Psoas muscle (tissue), 8 donors: Measurements from ENCODE around the gene ATG5. TPM values are rescaled to one million over a fixed set of nuclear protein-coding genes. Genes with fewer than 3 reads are reported as not detected.
A peak's percentile ranks its signal among the peaks of the same experiment; 100 is the strongest.

Source experiments
- ATAC-seq, 4 donors: fragments of 200-7000 bp; cut with Tn5 transposase; one replicate each; pipeline ENCODE4 v1.9.1; 2020; ENCODE audit warnings: moderate library complexity in 3 of 4, mild to moderate bottlenecking in 2 of 4
- DNase-seq, 2 donors: peaks; one replicate each; pipeline ENCODE4 v3.0.0-alpha.2; 2020
- H3K27ac ChIP-seq: fragments of 200-600 bp; one replicate; pipeline ENCODE4 v1.8.0; 2022
- H3K27me3 ChIP-seq, 3 donors: fragments of 200-600 bp in 1 of 3; one replicate each; pipeline versions ENCODE4 v1.6.1 to v1.8.0; 2013 to 2022; ENCODE audit warnings: low read length in 2 of 3, mild to moderate bottlenecking in 2 of 3, moderate library complexity in 1 of 3; ENCODE audit not compliant: insufficient read depth in 3 of 3
- H3K36me3 ChIP-seq, 2 donors: fragments of 200-600 bp in 1 of 2; one replicate each; pipeline versions ENCODE4 v1.6.1 to v1.8.0; 2013 to 2022; ENCODE audit warnings: low read depth in 1 of 2, mild to moderate bottlenecking in 1 of 2, moderate library complexity in 1 of 2; ENCODE audit not compliant: insufficient read depth in 1 of 2
- H3K4me1 ChIP-seq: fragments of 200-600 bp; one replicate; pipeline ENCODE4 v1.8.0; 2022
- H3K4me3 ChIP-seq: fragments of 200-600 bp; one replicate; pipeline ENCODE4 v1.8.0; 2022; ENCODE audit warnings: mild to moderate bottlenecking
- H3K9me3 ChIP-seq: fragments of 200-600 bp; one replicate; pipeline ENCODE4 v1.8.0; 2022
- WGBS, 3 donors: extraction: QIAGEN DNeasy Blood & Tissue Kit; methylation state at CpG; one replicate each; pipeline versions ENCODE4 v1.1.6 to v1.1.7; 2013; 5-methylcytosine and 5-hydroxymethylcytosine counted together
- intact Hi-C, 2 donors: fragments of 100-400 bp; cut with DNase I; formaldehyde crosslinking; loops; one replicate each; pipeline versions ENCODE4 v1.11.0 to v1.14.2; 2022
- polyA plus RNA-seq, 3 donors: library from polyadenylated mRNA; stranded (reverse); fragments of 200-250 nt; gene quantifications; one replicate each; pipeline ENCODE4 v1.2.3, GENCODE V29; 2013
- total RNA-seq, 4 donors: library from RNA; stranded (reverse); fragmentation: NEBNext Ultra II Directional in 2 of 4; extraction: Animal tissue kit (Norgen Biotek cat#: 25700) in 2 of 4; gene quantifications; one replicate each; pipeline versions ENCODE4 v1.2.1 to v1.2.4, GENCODE V29; 2021 to 2023
- TF ChIP-seq, protein P1 (sequence below): fragments of 200-600 bp; IDR thresholded peaks from one replicate; pipeline ENCODE4 v1.8.0; 2022; ENCODE audit warnings: antibody characterized with exemption
- donor health status: healthy with polysubstance abuse.
- donor health status: DM: no; HTN: no; CAD: no; lungs with moderate emphysema.
- donor health status: Bipolar disorder and iron deficiency.
- donor health status: healthy.
- donor health status: DM: yes; HTN: yes; CAD: no.
- donor health status: DM: no; HTN: no; CAD: no.
- donor health status: DM: no; HTN: no; CAD: no.
- donor health status: DM: yes; HTN: yes; CAD: no.

Gene ATG5
- total and polyA plus RNA-seq, 7 donors, result 13.5 to 35.7 (median 19.5) TPM

DNA sequence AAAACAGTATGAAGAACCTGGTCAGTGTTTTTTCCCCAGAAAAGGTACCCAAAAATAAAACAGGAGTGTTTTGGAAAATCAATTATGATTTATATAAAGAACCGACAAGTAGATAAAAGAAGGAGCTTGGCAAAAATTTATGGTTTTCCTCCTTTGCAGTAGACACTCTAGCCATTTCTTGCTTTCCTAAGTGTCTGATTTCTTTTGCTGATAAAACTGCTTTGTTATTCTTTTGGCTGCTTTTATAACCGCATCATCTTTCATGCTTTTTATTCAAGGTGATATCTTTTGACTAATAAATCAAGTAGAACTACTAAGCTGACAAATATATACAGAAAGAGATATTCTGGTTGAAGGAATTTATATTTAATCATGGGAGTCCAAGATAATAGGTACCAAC is 16.6 kb downstream of the ATG5 start:
- no peak overlapping the region for H3K4me3 ChIP-seq
- peaks cover 19% of the 10 kb centered on the region for H3K4me1 ChIP-seq
- H3K27ac ChIP-seq, result no peak overlapping the region
- intact Hi-C loops, result loop anchor here (10.0 kb wide), 2 partner anchors 224 to 824 kb away; partner anchors contain the start of gene PRDM1 (in 1 of the 2)
- TF ChIP-seq, protein P1, sequence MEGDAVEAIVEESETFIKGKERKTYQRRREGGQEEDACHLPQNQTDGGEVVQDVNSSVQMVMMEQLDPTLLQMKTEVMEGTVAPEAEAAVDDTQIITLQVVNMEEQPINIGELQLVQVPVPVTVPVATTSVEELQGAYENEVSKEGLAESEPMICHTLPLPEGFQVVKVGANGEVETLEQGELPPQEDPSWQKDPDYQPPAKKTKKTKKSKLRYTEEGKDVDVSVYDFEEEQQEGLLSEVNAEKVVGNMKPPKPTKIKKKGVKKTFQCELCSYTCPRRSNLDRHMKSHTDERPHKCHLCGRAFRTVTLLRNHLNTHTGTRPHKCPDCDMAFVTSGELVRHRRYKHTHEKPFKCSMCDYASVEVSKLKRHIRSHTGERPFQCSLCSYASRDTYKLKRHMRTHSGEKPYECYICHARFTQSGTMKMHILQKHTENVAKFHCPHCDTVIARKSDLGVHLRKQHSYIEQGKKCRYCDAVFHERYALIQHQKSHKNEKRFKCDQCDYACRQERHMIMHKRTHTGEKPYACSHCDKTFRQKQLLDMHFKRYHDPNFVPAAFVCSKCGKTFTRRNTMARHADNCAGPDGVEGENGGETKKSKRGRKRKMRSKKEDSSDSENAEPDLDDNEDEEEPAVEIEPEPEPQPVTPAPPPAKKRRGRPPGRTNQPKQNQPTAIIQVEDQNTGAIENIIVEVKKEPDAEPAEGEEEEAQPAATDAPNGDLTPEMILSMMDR, result no peak
- no peak for ATAC-seq
- WGBS, 3 donors, result 81 to 84% (median 84%) methylated on average over 2 of the region's 2 CpGs
- DNase-seq, result no peak
- H3K36me3 ChIP-seq, result peaks cover 0 to 14% of the 10 kb centered on the region in 2 donors
- no peaks in the 10 kb centered on the region for H3K27me3 ChIP-seq
- no peaks in the 10 kb centered on the region for H3K9me3 ChIP-seq

DNA sequence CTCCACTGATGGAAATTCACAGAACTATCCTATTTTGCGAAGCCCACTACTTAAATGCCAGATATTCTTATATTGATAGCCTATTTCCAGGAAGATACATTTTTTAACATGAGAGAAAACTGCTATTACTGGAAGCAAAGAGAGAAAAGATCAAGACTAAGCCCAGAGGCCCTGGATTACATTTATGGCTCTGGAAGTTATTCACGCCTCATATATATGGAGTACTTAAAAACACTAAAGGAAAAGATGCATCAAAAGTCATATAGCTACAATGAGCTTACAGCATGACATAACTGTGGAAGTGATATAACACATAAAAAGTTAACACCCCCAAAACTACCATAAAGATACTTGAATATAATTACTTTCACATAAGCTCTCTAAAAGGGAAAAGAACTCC is 19.8 kb downstream of the ATG5 start:
- Histone ChIP-seq H3K4me1 (peaks cover 12% of the 10 kb centered on the region), H3K36me3 (no peaks in the 10 kb centered on the region), H3K4me3 (no peak overlapping the region), H3K27ac (no peak overlapping the region), H3K27me3 (no peaks in the 10 kb centered on the region), H3K9me3 (no peaks in the 10 kb centered on the region)
- TF ChIP-seq, protein P1, result no peak
- WGBS, 3 donors, result 71 to 98% (median 97%) methylated on average over 2 of the region's 2 CpGs
- intact Hi-C loops, result loop anchor here (10.0 kb wide), 2 partner anchors 221 to 821 kb away; partner anchors contain the start of gene PRDM1 (in 1 of the 2)
- DNase-seq (no peak), ATAC-seq (no peak)

DNA sequence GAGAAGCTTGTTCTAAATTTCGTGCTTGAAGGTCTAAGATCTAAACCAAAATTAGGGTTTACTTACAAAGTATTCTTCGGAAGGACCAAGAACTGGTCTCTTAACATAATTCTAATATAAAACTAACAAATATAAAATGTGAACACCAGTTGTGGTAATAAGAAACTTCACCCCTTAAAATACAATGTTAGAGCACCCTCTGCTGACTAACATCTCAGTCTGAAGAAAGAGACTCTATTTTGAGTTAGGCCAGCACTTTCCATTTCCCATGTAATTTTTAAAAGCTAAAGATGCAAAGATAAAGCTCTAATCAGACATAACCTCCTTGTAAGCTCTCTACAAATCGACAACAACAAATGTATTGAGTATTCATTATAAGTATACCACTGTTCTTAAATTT is 24.6 kb downstream of the ATG5 start:
- Histone ChIP-seq H3K9me3 (no peaks in the 10 kb centered on the region), H3K4me3 (no peak overlapping the region), H3K27ac (no peak overlapping the region), H3K4me1 (no peaks in the 10 kb centered on the region), H3K27me3 (no peaks in the 10 kb centered on the region), H3K36me3 (no peaks in the 10 kb centered on the region)
- DNase-seq (no peak), ATAC-seq (peak in 2 of 4 donors; percentile 58 to 73)
- intact Hi-C loops, result loop anchor here (5.0 to 10.0 kb wide), 5 partner anchors 216 to 869 kb away; partner anchors contain the start of gene PRDM1 (in 1 of the 2)
- WGBS, 3 donors, result 71 to 77% (median 75%) methylated on average over 3 of the region's 3 CpGs
- TF ChIP-seq, protein P1, result peak; percentile 56

DNA sequence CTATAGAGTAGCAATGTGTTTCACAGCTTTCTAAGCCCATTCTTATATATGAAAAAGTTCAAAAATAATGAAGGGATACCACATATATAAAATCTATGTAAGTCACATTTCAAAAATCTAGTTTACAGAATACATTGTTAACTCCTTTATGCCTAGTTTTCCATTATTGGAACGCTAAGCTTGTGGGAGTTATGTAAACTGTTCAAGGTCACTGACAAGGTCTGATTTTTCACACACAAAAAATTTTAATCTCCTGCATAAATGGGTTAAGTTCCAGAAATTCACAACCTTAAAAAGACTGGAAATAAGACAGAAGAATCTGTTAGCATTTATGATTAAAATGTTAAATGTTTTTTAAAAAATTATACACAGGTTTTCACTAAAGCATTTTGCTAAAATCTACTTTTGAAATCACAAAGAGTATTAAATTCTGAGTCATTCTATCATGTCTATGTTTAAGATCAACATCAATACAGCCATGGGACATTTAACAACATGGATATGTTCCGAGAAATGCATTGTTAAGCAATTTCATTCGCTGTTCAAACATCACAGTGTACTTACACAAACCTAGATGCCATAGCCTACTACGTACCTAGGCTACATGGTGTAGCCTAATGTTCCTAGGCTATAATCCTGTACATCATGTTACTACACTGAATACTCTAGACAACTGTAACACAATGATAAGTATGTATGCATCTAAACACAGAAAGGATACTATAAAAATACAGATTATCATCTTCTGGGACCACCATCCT is 25.4 kb downstream of the ATG5 start:
- no peaks in the 10 kb centered on the region for H3K4me1 ChIP-seq
- TF ChIP-seq, protein P1, result no peak
- ATAC-seq (peak in 1 of 4 donors; percentile 41), DNase-seq (no peak)
- WGBS, 3 donors, result 76 to 88% (median 80%) methylated on average over 4 of the region's 4 CpGs
- H3K9me3 ChIP-seq, result no peaks in the 10 kb centered on the region
- H3K36me3 ChIP-seq, result no peaks in the 10 kb centered on the region
- H3K27ac ChIP-seq, result no peak overlapping the region
- intact Hi-C loops, result loop anchor here (5.0 to 10.0 kb wide), 5 partner anchors 215 to 868 kb away; partner anchors contain the start of gene PRDM1 (in 1 of the 2)
- H3K4me3 ChIP-seq, result no peak overlapping the region
- no peaks in the 10 kb centered on the region for H3K27me3 ChIP-seq
